Stomach (tissue), 9 donors: ENCODE data around the gene EPC2. TPM values are rescaled to one million over a fixed set of nuclear protein-coding genes. Genes with fewer than 3 reads are reported as not detected.
A peak's percentile ranks its signal among the peaks of the same experiment; 100 is the strongest.

Experiments
- DNase-seq, 2 donors: peaks; one replicate each; pipeline versions ENCODE4 v3.0.0 to v3.0.0-alpha.2; 2013 to 2019
- H3K27ac ChIP-seq, 5 donors: fragments of 200-600 bp in 4 of 5; sonication (generic) in 4 of 5; one replicate each; pipeline ENCODE4 v1.5.1; 2013 to 2019; ENCODE audit warnings: mild to moderate bottlenecking in 1 of 5, moderate library complexity in 1 of 5
- H3K27me3 ChIP-seq, 3 donors: fragments of 200-600 bp; sonication (generic); one replicate each; pipeline ENCODE4 v1.5.1; 2017 to 2019; ENCODE audit warnings: mixed run types in 1 of 3
- H3K36me3 ChIP-seq, 4 donors: fragments of 200-600 bp; sonication (generic); 1 replicate in 3 of 4; 2 replicates in 1 of 4; pipeline ENCODE4 v1.5.1; 2016 to 2019
- H3K4me1 ChIP-seq, 4 donors: fragments of 200-600 bp; sonication (generic); one replicate each; pipeline ENCODE4 v1.5.1; 2016 to 2019
- H3K4me3 ChIP-seq, 4 donors: fragments of 200-600 bp; sonication (generic) in 3 of 4; one replicate each; pipeline ENCODE4 v1.5.1; 2016 to 2019; ENCODE audit warnings: mild to moderate bottlenecking in 1 of 4
- H3K9me3 ChIP-seq, 4 donors: fragments of 200-600 bp; sonication (generic); one replicate each; pipeline ENCODE4 v1.5.1; 2016 to 2019
- EP300 ChIP-seq: sonication (generic); formaldehyde crosslinking; IDR thresholded peaks from one replicate; pipeline ENCODE4 v1.6.1; 2017; ENCODE audit warnings: antibody characterized with exemption
- POLR2A ChIP-seq, 4 donors: fragments of 450-650 bp; IDR thresholded peaks; one replicate each; pipeline ENCODE4 v1.6.1; 2016; ENCODE audit warnings: antibody characterized with exemption in 4 of 4, control low read depth in 2 of 4, mild to moderate bottlenecking in 1 of 4, moderate library complexity in 1 of 4
- POLR2AphosphoS5 ChIP-seq, 3 donors: sonication (generic); formaldehyde crosslinking; IDR thresholded peaks; one replicate each; pipeline ENCODE4 v1.6.1; 2016; ENCODE audit warnings: antibody characterized with exemption in 3 of 3
- WGBS, 5 donors: extraction: QIAGEN DNeasy Blood & Tissue Kit in 3 of 5; methylation state at CpG; one replicate each; pipeline versions ENCODE4 v1.1.5 to v1.1.7; 2013 to 2018; 5-methylcytosine and 5-hydroxymethylcytosine counted together
- intact Hi-C: fragments of 100-400 bp; cut with DNase I; formaldehyde crosslinking; loops from one replicate; pipeline ENCODE4 v1.15.1; 2023; ENCODE audit warnings: low total_unique reads
- polyA plus RNA-seq, 3 donors: library from polyadenylated mRNA; stranded (reverse); fragments of 200-250 nt; gene quantifications; one replicate each; pipeline ENCODE4 v1.2.3, GENCODE V29; 2013
- total RNA-seq, 5 donors: library from RNA; depleted of rRNA; stranded (reverse); fragments of >200 nt; gene quantifications; one replicate each; pipeline versions ENCODE4 v1.1.0 to v1.2.3, GENCODE V29; 2014 to 2016
- TF ChIP-seq, protein P1 (sequence below), 7 experiments: fragments of 450-650 bp in 4 of 7; fragments of 200-600 bp in 3 of 7; sonication (generic) in 3 of 7; IDR thresholded peaks; one replicate each; pipeline ENCODE4 v1.5.1; 2016 to 2019; ENCODE audit warnings: antibody characterized with exemption in 7 of 7, control low read depth in 2 of 7, mild to moderate bottlenecking in 1 of 7
- donor health status: healthy with polysubstance abuse.
- donor health status: Bipolar disorder and iron deficiency.
- donor health status: healthy.

Gene EPC2
- total and polyA plus RNA-seq, 8 donors: 0.87 to 42.2 (median 13.5) TPM

DNA sequence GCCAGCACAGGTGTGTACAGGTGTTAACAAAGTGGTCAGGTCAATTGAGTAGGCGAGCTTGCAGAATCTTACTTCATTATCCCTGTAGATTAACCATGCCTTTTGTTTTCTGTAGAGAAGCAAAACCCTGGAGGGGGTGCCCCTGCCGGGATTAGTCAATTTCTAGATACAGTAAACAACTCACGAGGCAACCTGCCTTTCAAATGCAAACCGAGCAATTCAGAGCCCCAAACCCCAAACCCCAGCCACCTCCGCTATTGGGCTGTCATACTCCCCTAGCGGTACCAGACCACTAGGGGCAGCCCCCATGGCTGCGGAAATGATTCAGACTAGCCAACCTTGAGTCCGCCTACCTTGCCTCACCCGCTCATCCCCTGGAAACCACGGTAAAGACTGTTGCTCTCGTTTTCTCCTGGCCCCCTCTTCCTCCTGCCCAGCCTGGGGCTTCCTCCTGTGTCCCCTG is 169.1 kb downstream of the EPC2 start:
- intact Hi-C loops: no loop called here
- H3K4me1 ChIP-seq: peaks cover 4 to 28% (median 16%) of the 10 kb centered on the region in 4 donors
- TF ChIP-seq EP300: no peak
- TF ChIP-seq, protein P1, sequence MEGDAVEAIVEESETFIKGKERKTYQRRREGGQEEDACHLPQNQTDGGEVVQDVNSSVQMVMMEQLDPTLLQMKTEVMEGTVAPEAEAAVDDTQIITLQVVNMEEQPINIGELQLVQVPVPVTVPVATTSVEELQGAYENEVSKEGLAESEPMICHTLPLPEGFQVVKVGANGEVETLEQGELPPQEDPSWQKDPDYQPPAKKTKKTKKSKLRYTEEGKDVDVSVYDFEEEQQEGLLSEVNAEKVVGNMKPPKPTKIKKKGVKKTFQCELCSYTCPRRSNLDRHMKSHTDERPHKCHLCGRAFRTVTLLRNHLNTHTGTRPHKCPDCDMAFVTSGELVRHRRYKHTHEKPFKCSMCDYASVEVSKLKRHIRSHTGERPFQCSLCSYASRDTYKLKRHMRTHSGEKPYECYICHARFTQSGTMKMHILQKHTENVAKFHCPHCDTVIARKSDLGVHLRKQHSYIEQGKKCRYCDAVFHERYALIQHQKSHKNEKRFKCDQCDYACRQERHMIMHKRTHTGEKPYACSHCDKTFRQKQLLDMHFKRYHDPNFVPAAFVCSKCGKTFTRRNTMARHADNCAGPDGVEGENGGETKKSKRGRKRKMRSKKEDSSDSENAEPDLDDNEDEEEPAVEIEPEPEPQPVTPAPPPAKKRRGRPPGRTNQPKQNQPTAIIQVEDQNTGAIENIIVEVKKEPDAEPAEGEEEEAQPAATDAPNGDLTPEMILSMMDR (IDR thresholded peaks at IDR 0.05): no peak
- TF ChIP-seq POLR2A (IDR thresholded peaks at IDR 0.05): no peak
- no peak for TF ChIP-seq POLR2AphosphoS5 (IDR thresholded peaks at IDR 0.05)
- peak overlapping the region in 2 of 5 donors; percentile 7 to 24 for H3K27ac ChIP-seq
- peak; percentile 13 to 28 for DNase-seq
- no peaks in the 10 kb centered on the region for H3K27me3 ChIP-seq
- no peaks in the 10 kb centered on the region for H3K36me3 ChIP-seq
- no peak overlapping the region for H3K4me3 ChIP-seq
- no peaks in the 10 kb centered on the region for H3K9me3 ChIP-seq
- 80 to 86% (median 84%) methylated on average over 11 of the region's 11 CpGs for WGBS, 5 donors

DNA sequence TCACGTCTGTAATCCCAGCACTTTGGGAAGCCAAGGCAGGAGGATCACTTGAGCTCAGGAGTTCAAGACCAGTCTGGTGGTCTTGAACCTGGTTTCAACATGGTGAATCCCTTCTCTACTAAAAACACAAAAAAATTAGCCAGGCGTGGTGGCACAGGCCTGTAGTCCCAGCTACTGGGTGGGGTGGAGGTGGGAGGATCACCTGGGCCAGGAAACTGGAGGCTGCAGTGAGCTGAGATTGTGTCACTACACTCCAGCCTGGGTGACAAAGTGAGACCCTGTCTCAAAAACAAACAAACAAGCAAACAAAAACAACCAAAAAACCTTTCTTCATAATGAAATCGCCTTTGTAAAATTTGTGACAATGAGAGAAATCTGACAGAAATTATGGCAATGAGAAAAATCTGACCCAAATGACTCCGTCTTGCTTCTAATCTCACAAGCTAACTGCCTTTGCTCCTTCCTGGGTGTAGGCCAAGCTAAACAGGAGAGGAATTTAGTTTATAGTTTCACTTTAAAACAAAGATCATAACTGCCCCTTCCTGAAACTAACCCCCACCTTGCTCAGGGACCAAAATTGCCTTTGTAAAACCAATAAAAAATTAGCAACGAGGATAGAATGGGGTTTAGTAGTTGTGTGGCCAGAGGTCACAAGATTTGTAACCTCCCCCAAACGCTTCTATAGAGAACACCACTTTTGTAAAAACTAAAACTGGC is 169.8 kb downstream of the EPC2 start:
- Histone ChIP-seq H3K4me3 (peak overlapping the region in 2 of 4 donors; percentile 18 to 22), H3K4me1 (peaks cover 4 to 28% (median 16%) of the 10 kb centered on the region in 4 donors), H3K36me3 (no peaks in the 10 kb centered on the region), H3K27me3 (no peaks in the 10 kb centered on the region), H3K27ac (peak overlapping the region in 4 of 5 donors; percentile 7 to 45 (median 39)), H3K9me3 (no peaks in the 10 kb centered on the region)
- WGBS, 5 donors: 24 to 45% (median 32%) methylated on average over 6 of the region's 6 CpGs
- peak; percentile 30 to 76 for DNase-seq
- intact Hi-C loops: no loop called here
- no peak for TF ChIP-seq POLR2A (IDR thresholded peaks at IDR 0.05)
- TF ChIP-seq, protein P1 (IDR thresholded peaks at IDR 0.05): no peak
- TF ChIP-seq POLR2AphosphoS5 (IDR thresholded peaks at IDR 0.05): no peak
- no peak for TF ChIP-seq EP300

DNA sequence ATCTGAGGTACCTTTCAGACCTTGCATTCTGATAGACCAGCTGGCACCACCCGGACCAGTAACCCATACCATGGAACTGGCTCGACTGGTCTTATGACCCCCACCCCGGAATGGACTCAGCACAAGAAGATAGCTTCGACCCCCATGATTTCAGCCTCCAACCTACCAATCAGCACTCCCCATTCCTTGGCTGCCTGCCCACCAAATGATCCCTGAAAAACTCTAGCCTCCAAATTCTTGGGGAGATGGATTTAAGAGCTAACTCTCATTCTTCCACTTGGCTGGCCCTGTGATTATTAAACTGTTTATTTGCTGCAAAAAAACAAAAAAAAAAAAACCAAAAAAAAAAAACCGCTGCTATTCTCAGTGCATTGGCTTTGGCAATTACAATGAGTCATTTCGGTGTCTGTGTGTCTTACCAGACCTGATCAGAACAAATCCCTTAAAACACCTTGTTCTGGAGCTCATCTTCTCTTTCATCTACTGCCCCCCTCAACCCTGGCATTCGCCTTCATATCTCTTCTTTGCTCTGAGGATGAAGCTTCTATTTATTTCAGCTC is 170.4 kb downstream of the EPC2 start:
- Histone ChIP-seq H3K36me3 (no peaks in the 10 kb centered on the region), H3K27me3 (no peaks in the 10 kb centered on the region), H3K4me3 (peak overlapping the region in 2 of 4 donors; percentile 18 to 22), H3K9me3 (no peaks in the 10 kb centered on the region), H3K27ac (peak overlapping the region in 4 of 5 donors; percentile 7 to 45 (median 39)), H3K4me1 (peaks cover 4 to 28% (median 16%) of the 10 kb centered on the region in 4 donors)
- peak; percentile 33 to 59 for DNase-seq
- intact Hi-C loops: no loop called here
- TF ChIP-seq POLR2AphosphoS5 (IDR thresholded peaks at IDR 0.05) (no peak), POLR2A (IDR thresholded peaks at IDR 0.05) (no peak), EP300 (no peak)
- TF ChIP-seq, protein P1 (IDR thresholded peaks at IDR 0.05): no peak
- 29 to 53% (median 33%) methylated on average over 7 of the region's 7 CpGs for WGBS, 5 donors

- Histone ChIP-seq H3K27ac (no peak overlapping the region), H3K4me3 (no peak overlapping the region), H3K9me3 (no peaks in the 10 kb centered on the region), H3K36me3 (no peaks in the 10 kb centered on the region), H3K4me1 (peaks cover 4 to 28% (median 16%) of the 10 kb centered on the region in 4 donors), H3K27me3 (no peaks in the 10 kb centered on the region)
- intact Hi-C loops: no loop called here
- 89 to 94% (median 93%) methylated on average over 6 of the region's 6 CpGs for WGBS, 5 donors
- no peak for DNase-seq
- TF ChIP-seq, protein P1 (IDR thresholded peaks at IDR 0.05): no peak
- TF ChIP-seq POLR2A (IDR thresholded peaks at IDR 0.05) (no peak), POLR2AphosphoS5 (IDR thresholded peaks at IDR 0.05) (no peak), EP300 (no peak)
Measured at GRCh38 chr2:148816176-148816575, 171.6 kb downstream of the EPC2 start.
